HG02938 (cell line): ENCODE data around the gene CAMKK1.

Experiments
- ATAC-seq: cut with Tn5 transposase; IDR thresholded peaks from one replicate; pipeline ENCODE4 v1.9.1; 2021; ENCODE audit warnings: mild to moderate bottlenecking, moderate library complexity; ENCODE audit not compliant: unreplicated experiment

CAMKK1 gene

DNA sequence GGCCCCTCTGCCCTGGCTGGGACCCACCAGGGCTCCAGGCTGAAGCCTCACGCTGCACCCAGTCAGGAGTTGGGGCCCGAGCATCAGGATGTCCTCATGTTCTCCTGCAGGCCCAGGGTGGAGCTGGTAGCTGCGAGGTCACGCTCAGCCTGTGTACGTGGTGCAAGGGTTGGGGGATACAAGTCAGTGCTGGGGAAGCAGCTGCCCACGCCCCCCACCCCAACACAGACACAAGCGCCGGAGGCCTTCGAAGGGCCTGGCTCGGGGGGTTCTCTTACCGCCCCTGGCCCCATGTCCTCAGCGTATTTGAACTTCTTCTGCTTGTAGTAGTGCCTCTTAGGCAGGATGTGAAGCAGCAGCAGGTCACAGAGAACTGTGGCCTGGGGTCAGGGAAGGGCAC lies 4.9 kb upstream of the CAMKK1 start:
- ATAC-seq = no peak

DNA sequence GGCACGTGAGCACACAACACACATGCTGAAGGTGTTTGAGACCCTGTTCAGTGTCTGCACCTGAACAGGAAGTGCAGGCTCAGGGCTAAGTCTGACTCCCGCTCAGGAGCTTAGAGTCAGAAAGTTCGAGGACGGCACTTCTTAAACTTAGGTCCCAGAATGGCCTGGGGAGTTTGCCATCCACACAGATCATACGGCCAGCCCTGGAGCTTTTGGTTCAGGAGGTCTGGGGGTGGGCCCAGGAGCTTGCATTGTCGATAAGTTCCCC lies 4.0 kb upstream of the CAMKK1 start:
- ATAC-seq = no peak

DNA sequence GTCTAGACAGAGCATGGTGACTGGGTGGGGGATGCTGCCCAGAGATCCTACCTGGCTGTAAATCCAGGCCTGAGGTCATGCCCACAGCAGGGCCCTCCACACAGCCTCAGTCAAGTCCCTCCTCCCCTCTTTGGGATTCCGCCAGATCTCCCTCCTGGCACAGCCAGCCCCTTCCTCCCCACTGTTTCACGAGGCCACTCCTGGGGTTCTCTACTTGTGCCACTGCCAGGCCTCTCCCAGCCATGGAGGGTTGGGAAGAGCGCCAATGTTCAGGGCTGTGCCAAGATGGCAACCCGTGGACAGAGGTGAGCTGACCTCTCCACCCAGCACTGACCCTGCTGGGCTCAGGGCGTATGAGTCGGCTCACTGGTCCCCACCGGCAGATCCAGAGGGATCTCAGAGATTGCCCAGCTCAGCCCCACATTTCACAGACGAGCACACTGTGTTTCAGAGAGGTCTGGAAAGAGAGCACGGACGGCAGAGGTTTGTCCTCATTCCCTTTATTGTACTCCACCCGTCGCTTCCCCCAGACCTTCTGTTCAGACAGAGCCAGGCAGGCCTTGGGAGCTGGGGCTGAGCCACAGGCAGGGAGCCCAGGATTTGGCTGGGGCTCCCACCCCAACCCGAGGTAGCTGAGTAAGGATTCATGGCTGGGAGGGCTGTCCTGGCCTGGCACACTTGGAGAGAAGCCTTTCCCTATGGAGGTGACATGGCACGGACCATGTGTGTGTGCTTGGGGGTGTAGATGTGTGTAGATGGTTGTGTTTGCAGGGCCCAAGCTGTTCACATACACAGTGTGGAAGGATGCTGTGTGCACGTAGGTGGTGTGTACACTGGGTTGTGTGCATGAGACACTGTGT lies 3.5 kb upstream of the CAMKK1 start:
- no peak for ATAC-seq

DNA sequence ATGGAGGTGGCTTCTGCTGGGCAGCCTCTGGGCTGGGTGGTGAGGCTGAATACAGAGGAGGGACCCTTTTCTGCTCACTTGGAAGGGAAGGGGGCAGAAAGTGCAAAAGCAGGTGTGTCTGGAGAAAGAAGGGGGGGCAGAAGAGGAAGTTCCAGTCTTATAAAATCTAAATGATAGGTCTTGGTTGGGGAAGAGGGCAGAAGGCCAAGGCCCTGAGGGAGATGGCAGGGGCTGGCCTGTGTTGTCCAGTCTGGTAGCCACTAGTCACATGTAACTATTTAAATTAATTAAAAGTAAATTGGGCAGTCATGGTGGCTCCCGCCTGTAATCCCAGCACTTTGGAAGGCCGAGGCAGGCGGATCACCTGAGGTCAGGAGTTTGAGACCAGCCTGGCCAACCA lies 2.5 kb upstream of the CAMKK1 start:
- no peak for ATAC-seq

DNA sequence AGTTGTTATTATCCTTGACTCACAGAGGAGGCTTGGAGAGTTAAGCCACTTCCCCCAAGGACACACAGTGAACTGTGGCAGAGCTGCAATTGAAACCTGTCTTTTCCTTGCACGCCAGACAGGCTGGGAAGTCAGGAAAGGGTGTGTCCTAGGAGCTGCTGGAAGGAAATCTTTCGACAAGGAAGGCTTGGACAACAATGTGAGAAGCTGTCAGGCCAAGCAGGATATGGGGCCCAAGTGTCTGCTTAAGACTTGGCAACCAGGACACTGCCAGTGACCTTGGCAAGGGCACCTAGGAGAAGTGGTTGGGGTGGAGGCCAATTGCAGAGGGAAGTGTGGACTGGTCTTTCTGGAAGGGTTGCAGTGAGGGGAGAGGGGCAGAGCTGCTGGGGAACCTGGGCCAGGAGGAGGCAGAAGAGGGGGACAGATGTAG lies 2.1 kb upstream of the CAMKK1 start:
- no peak for ATAC-seq

- ATAC-seq = no peak
These were observed 1.3 kb upstream of the CAMKK1 start for GRCh38 chr17:3894188-3894587.

GRCh38 chr17:3893720-3894116 lies 865 bp upstream of the CAMKK1 start:
- ATAC-seq = no peak

DNA sequence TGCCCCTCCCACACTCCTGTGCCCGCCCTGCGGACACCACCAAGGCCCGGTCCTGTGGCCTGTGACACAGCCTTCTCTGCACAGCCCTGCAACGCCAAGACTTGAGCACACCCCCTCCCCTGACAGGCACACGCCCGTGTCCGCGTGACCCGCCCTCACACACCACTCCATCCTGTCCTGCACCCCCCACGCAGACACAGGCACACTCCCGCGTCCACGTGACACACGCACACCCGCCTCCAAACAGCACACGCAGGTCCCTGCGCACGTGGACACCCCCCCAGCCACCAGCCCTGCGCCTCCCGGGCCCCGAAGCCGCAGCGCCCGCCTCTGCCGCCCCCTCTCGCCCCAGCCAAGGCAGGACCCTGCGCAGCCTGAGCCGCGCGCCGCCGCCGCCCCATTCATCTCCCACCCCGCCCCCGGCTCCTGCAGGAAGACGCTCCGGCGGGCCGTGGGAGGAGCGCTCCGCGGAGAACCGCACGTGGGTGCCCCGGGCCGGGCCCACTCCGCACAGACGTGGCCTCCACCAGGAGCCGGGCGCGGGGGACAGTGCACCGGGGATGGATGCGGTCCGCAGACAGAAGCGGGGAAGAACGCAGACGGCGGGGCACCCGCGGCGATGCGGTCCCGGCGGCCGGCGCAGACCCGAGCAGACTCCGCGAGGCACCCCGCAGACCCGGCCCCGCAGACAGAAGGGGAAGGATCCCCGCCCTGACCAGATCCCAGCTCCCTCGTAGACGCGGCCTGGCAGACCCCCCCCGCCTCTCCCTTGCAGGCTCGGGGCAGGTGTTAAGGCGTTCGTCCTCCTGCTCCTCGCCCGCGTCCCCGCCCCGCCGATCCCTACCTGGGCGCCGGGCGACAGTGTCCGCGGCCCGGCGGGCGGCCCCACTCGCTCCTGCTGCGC lies 506 bp downstream of the CAMKK1 start:
- ATAC-seq = peak; percentile 19

DNA sequence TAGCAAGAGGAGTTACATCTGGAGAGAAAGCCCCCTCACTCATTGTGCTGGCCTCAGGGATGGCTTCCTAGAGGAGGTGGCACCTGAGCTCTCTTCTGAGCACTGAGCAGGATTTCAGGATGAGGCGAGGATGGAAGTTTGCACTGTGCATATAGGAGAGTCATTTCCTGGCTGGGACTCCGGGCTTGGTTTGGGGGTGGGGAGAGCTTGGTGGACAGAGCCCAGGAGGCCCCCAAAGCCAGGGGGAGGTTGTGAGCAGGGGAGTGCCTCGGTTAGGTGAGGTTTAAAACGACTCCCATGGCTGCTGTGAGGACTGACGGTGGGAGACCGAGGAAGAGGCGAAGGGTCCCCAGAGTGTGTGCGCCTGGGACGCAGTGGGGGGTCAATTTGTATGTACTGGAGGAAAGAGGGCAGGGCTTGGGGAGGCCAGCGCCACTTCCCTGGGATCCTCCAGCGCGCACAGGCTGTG lies 1.2 kb downstream of the CAMKK1 start:
- no peak for ATAC-seq

- ATAC-seq = no peak
These were observed 2.0 kb downstream of the CAMKK1 start for GRCh38 chr17:3890878-3891219.

GRCh38 chr17:3890082-3890877 lies 2.6 kb downstream of the CAMKK1 start:
- ATAC-seq = no peak

DNA sequence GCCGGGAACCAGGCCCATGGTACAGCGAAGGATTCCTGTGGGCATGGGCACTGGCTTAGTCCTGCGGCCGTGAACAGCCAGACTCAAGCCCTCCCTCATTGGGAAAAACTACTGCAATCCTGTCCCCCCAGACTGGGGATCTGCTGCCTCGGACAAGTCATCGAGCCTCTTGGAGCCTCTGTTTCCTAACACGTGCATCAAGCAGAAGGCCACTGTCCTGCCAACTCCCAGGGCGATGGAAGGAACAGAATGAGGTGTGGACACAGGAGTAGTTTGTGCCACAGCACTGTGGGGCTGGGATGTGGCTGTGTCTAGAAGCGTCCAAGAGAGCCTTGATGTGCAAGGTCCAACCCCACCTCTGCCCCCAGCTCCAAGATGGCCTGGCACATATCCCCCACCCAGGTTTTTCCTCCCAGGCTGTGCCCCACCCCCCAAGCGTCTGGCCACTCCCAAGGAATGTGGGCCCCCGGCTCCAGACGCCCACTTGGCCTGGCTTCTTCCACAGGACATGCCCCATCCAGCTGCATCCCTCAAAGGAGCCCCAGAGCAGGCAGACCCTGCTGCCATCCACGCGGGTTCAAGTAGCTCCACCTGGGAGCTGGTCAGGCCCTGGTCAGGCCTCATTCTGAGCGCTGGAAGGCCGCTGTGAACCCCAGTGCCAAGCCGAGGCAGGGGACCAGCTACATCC lies 3.4 kb downstream of the CAMKK1 start:
- ATAC-seq = no peak

- ATAC-seq = no peak
These were observed 4.3 kb downstream of the CAMKK1 start for GRCh38 chr17:3888343-3889171.

- ATAC-seq = no peak
These were observed 5.0 kb downstream of the CAMKK1 start for GRCh38 chr17:3887804-3888203.

- ATAC-seq = no peak
These were observed 5.5 kb downstream of the CAMKK1 start for GRCh38 chr17:3887394-3887793.

DNA sequence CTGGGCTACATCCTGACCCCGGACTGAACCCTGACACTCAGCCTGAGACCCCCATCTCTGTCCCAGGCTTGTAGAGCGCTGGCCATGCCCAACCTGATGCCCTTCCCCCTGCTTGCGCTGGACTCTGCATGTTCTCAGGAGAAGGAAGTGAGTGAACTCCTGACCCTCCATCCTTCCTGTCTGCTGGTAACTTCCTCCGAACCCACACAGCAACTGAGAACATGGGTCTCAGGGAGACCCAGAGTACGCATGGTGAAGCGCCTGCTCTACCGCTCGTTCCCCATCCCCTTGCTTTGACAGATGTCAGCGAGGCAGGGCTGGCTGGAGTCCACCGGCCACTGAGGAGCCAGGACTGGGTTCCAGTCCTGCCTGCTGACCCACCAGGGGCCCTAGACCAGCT lies 6.1 kb downstream of the CAMKK1 start:
- ATAC-seq = no peak

DNA sequence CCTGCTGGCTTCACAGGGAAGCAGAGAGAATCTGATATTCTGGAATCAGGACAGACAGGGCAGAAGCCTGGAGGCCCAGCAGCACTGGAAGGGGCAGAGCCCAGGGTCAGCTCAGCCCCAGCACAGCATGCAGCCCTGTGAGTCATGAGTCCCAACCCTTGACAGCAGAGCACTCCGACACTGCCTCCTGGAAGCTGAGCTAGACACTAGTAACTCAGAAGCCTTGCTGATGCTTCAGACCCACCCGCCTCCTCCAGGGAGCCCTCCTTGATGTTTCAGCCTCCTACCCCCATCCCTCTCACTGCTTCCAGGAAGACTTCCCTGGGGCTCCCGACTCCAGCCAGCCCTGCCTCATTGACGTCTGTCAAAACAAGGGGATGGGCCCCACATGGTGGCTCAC lies 6.9 kb downstream of the CAMKK1 start:
- no peak for ATAC-seq

DNA sequence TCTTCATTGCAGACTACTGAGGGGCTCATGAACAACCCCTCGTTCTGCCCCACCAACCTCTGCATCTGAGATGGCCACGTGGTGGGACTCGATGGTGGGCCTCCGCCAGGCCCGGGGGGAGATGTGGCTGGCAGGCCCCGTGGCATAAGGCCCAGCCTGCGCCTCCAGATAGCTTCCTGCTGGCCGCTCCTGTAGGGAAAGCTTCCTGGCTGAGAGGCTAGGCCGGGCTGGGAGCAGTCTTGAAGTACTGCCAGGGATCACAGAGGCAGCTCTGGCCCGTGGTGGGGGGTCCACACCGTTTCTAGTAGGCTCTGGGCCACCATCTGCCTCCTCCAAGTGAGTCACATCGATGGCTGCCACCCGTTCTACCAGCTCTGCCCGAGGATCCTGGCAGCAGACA lies 7.6 kb downstream of the CAMKK1 start:
- no peak for ATAC-seq

DNA sequence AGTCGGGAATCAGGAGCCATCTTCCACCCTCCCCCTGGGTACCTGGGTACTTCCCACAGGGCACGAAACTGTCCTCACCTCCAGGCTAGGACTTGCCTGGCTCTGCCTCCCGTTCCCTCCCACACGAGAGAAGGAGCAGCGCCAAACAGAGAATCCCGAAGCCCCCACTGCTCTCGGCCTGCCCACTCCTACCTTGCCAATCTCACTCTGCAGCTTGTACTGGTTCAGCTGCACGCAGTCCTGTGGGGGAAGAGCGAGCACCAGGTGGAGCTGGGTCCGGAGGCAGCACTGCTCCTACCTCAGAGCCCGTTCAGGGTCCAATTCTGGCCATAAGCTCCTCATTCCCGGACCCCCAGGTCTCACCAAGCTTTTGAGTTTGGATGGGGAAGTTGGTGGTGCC lies 8.7 kb downstream of the CAMKK1 start:
- no peak for ATAC-seq

- no peak for ATAC-seq
These were observed 10.6 kb downstream of the CAMKK1 start for GRCh38 chr17:3882276-3882675.
